Measurements from ENCODE around the gene DHODH. TPM values are rescaled to one million over a fixed set of nuclear protein-coding genes. Genes with fewer than 3 reads are reported as not detected.

The DHODH gene
- total and polyA plus RNA-seq, 10 of the 15 experiments (the other 5 are each of a cell fraction or from before 2014, with no cell fraction given), result 3.4 to 23.3 (median 13.2) TPM

DNA sequence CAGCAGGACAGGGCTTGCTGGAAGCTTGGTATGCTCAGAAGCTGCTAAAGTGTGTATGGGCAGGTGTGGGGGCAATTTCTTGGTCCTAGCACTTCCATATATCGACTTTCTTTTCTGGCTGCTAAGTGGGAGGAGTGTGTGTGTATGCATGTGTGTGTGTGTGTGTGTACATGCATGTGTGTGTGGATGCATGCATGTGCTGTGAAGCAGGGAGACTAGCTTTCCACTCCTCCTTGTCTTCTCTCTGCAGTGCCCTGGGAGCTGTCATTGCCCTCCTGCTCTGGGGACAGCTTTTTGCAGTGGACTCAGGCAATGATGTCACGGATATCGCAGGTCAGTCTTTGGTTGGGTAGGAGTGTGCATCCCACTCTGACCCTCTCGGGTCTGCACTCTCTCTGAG, 47.4 kb downstream of the DHODH start:
- ATAC-seq, result no peak
- Histone ChIP-seq H3K4me3 (no peak overlapping the region), H3K4me2 (ENCODE audit: control insufficient read depth, insufficient read depth) (no peak overlapping the region), H3K27me3 (replicated peaks in 1 of 2; ENCODE audit: control insufficient read depth in 2 of 2, insufficient read depth in 2 of 2, low read length in 1 of 2) (no peaks in the 10 kb centered on the region), H3K79me2 (ENCODE audit: control insufficient read depth, insufficient read depth, low read length) (no peaks in the 10 kb centered on the region), H4K20me1 (ENCODE audit: control insufficient read depth, insufficient read depth) (no peaks in the 10 kb centered on the region), H3K9ac (ENCODE audit: control insufficient read depth, insufficient read depth, low read length) (no peak overlapping the region), H3K4me1 (ENCODE audit: control insufficient read depth, insufficient read depth, low read length) (no peaks in the 10 kb centered on the region), H3K9me3 (replicated peaks; ENCODE audit: control insufficient read depth, insufficient read depth, low read length) (no peaks in the 10 kb centered on the region), H2AFZ (ENCODE audit: control insufficient read depth, low read depth, low read length) (no peak overlapping the region), H3K27ac (ENCODE audit: control insufficient read depth, insufficient read depth) (no peak overlapping the region), H3K36me3 (ENCODE audit: control insufficient read depth in 2 of 2, insufficient read depth in 2 of 2, low read length in 1 of 2) (no peaks in the 10 kb centered on the region)
- FAIRE-seq, result no peak
- ChIA-PET SMC1A (ENCODE audit: uncharacterized antibody, unreplicated experiment) (interaction anchor here (0.6 kb wide), 1 partner anchor 417 kb away, joined by 3 read pairs; no protein-coding TSS in a partner anchor), RAD21 (ENCODE audit: unreplicated experiment) (no interaction called here), POLR2A (no interaction called here), CTCF (no interaction called here)
- WGBS (ENCODE audit: insufficient coverage, insufficient replicate concordance, low lambda C conversion rate, missing lambda C conversion rate), result 43% methylated on average over 4 of the region's 4 CpGs
- intact Hi-C loops (cut with micrococcal nuclease; ENCODE audit: unreplicated experiment) (no loop called here), in situ Hi-C loops (cut with MboI) (no loop called here)
- TF ChIP-seq BMI1 (IDR thresholded peaks at IDR 0.05; ENCODE audit: borderline replicate concordance) (no peak), SPI1 (IDR thresholded peaks at IDR 0.05; ENCODE audit: borderline replicate concordance, insufficient read depth, low read depth, low read length) (no peak), PAX5 (IDR thresholded peaks at IDR 0.05; ENCODE audit: borderline replicate concordance, low read depth, low read length) (no peak), CBFB (IDR thresholded peaks at IDR 0.05; ENCODE audit: low read depth) (no peak), CHD4 (IDR thresholded peaks at IDR 0.05) (no peak), GABPA (IDR thresholded peaks at IDR 0.05; ENCODE audit: low read depth) (no peak), SUPT20H (IDR thresholded peaks at IDR 0.05; ENCODE audit: borderline replicate concordance, control insufficient read depth, low read depth, low read length) (no peak), SIN3A (IDR thresholded peaks at IDR 0.05; ENCODE audit: low read depth, low read length) (no peak)
- TF ChIP-seq, protein P1, sequence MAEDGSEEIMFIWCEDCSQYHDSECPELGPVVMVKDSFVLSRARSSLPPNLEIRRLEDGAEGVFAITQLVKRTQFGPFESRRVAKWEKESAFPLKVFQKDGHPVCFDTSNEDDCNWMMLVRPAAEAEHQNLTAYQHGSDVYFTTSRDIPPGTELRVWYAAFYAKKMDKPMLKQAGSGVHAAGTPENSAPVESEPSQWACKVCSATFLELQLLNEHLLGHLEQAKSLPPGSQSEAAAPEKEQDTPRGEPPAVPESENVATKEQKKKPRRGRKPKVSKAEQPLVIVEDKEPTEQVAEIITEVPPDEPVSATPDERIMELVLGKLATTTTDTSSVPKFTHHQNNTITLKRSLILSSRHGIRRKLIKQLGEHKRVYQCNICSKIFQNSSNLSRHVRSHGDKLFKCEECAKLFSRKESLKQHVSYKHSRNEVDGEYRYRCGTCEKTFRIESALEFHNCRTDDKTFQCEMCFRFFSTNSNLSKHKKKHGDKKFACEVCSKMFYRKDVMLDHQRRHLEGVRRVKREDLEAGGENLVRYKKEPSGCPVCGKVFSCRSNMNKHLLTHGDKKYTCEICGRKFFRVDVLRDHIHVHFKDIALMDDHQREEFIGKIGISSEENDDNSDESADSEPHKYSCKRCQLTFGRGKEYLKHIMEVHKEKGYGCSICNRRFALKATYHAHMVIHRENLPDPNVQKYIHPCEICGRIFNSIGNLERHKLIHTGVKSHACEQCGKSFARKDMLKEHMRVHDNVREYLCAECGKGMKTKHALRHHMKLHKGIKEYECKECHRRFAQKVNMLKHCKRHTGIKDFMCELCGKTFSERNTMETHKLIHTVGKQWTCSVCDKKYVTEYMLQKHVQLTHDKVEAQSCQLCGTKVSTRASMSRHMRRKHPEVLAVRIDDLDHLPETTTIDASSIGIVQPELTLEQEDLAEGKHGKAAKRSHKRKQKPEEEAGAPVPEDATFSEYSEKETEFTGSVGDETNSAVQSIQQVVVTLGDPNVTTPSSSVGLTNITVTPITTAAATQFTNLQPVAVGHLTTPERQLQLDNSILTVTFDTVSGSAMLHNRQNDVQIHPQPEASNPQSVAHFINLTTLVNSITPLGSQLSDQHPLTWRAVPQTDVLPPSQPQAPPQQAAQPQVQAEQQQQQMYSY (CRISPR knock-in tag; IDR thresholded peaks at IDR 0.05), result no peak
- TF ChIP-seq, protein P2, sequence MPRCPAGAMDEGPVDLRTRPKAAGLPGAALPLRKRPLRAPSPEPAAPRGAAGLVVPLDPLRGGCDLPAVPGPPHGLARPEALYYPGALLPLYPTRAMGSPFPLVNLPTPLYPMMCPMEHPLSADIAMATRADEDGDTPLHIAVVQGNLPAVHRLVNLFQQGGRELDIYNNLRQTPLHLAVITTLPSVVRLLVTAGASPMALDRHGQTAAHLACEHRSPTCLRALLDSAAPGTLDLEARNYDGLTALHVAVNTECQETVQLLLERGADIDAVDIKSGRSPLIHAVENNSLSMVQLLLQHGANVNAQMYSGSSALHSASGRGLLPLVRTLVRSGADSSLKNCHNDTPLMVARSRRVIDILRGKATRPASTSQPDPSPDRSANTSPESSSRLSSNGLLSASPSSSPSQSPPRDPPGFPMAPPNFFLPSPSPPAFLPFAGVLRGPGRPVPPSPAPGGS (IDR thresholded peaks at IDR 0.05; ENCODE audit: borderline replicate concordance, insufficient read depth, low read depth, low read length, poor library complexity, severe bottlenecking), result no peak
- TF ChIP-seq, protein P3, sequence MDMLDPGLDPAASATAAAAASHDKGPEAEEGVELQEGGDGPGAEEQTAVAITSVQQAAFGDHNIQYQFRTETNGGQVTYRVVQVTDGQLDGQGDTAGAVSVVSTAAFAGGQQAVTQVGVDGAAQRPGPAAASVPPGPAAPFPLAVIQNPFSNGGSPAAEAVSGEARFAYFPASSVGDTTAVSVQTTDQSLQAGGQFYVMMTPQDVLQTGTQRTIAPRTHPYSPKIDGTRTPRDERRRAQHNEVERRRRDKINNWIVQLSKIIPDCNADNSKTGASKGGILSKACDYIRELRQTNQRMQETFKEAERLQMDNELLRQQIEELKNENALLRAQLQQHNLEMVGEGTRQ (IDR thresholded peaks at IDR 0.05; ENCODE audit: borderline replicate concordance, low read depth, low read length), result no peak
- TF ChIP-seq, protein P4, sequence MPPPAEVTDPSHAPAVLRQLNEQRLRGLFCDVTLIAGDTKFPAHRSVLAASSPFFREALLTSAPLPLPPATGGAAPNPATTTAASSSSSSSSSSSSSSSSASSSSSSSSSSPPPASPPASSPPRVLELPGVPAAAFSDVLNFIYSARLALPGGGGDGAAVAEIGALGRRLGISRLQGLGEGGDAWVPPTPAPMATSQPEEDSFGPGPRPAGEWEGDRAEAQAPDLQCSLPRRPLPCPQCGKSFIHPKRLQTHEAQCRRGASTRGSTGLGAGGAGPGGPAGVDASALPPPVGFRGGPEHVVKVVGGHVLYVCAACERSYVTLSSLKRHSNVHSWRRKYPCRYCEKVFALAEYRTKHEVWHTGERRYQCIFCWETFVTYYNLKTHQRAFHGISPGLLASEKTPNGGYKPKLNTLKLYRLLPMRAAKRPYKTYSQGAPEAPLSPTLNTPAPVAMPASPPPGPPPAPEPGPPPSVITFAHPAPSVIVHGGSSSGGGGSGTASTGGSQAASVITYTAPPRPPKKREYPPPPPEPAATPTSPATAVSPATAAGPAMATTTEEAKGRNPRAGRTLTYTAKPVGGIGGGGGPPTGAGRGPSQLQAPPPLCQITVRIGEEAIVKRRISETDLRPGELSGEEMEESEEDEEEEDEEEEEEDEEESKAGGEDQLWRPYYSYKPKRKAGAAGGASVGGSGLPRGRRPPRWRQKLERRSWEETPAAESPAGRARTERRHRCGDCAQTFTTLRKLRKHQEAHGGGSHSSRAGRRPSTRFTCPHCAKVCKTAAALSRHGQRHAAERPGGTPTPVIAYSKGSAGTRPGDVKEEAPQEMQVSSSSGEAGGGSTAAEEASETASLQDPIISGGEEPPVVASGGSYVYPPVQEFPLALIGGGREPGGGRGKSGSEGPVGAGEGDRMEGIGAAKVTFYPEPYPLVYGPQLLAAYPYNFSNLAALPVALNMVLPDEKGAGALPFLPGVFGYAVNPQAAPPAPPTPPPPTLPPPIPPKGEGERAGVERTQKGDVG (CRISPR knock-in tag; IDR thresholded peaks at IDR 0.05), result no peak
- BruUV-seq (replicated peaks), result no TSS peak
- DNase-seq (ENCODE audit: low read depth, low spot score), result no peak

Measured in GM12878 (cell line).